ENCODE data around the gene MATCAP1. TPM values are rescaled to one million over a fixed set of nuclear protein-coding genes. Genes with fewer than 3 reads are reported as not detected.

MATCAP1 gene
- total and polyA plus RNA-seq, 2 of the 4 experiments (the other 2 are of a cell fraction) = 8.2 to 43.9 TPM

- H3K18ac ChIP-seq (ENCODE audit: low read depth, low read length) = no peak overlapping the region
- in situ Hi-C loops (cut with MboI; ENCODE audit: low sequenced_read_pairs) = no loop called here
- no peak overlapping the region for H3K14ac ChIP-seq (replicated peaks; ENCODE audit: low read depth, low read length)
Measured at GRCh38 chr16:67210069-67210937, 26.5 kb upstream of the MATCAP1 start.

More at GRCh38 chr16:67210069-67210937, 26.5 kb upstream of the MATCAP1 start:
- dilution Hi-C loops (cut with HindIII; ENCODE audit: low sequenced_read_pairs, unreplicated experiment) (no loop called here), intact Hi-C loops (cut with micrococcal nuclease) (no loop called here)
- BruUV-seq (replicated peaks) = no TSS peak
- POLR2A ChIA-PET (ENCODE audit: unreplicated experiment) = no interaction called here
- no peak for TF ChIP-seq MAZ (IDR thresholded peaks at IDR 0.05; ENCODE audit: borderline replicate concordance, low read depth, low read length)
- no peak for TF ChIP-seq RCOR1 (IDR thresholded peaks at IDR 0.05; ENCODE audit: insufficient replicate concordance, low read length)
- TF ChIP-seq CHD1 (IDR thresholded peaks at IDR 0.05; ENCODE audit: low read depth, low read length) = no peak
- no peak for TF ChIP-seq RFX5 (IDR thresholded peaks at IDR 0.05; ENCODE audit: low read depth, low read length)
- DNase-seq (no peak), ATAC-seq (ENCODE audit: low read depth) (no peak)
- Histone ChIP-seq H3K56ac (ENCODE audit: extremely low read depth, insufficient read depth, low read length) (no peak overlapping the region), H3K4ac (ENCODE audit: low read depth, low read length) (no peak overlapping the region), H2BK20ac (ENCODE audit: low read depth, low read length) (no peak overlapping the region), H3K4me3 (ENCODE audit: insufficient read depth, low read depth, low read length) (no peak overlapping the region), H3K9ac (ENCODE audit: low read depth, low read length) (no peak overlapping the region), H3K9me3 (ENCODE audit: control insufficient read depth, insufficient read depth, low read length) (no peaks in the 10 kb centered on the region), H3K79me1 (ENCODE audit: low read depth in 1 of 2, low read length in 2 of 2) (peaks cover 0 to 9% of the 10 kb centered on the region in 2 experiments; a peak in 1 of 4 replicates), H3K4me1 (ENCODE audit: control insufficient read depth, insufficient read depth, low read length) (peaks cover 8% of the 10 kb centered on the region), H4K91ac (ENCODE audit: insufficient read depth, low read depth, low read length) (no peak overlapping the region), H2AK9ac (replicated peaks; ENCODE audit: low read depth, low read length, poor library complexity) (no peak overlapping the region), H3K27me3 (ENCODE audit: control insufficient read depth, insufficient read depth, low read length) (no peaks in the 10 kb centered on the region), H2BK120ac (ENCODE audit: low read depth, low read length) (no peak overlapping the region), H3K4me2 (ENCODE audit: low read depth, low read length) (no peak overlapping the region), H3K23ac (ENCODE audit: low read depth, low read length) (no peak overlapping the region), H3K36me3 (ENCODE audit: control insufficient read depth, insufficient read depth, low read length) (no peaks in the 10 kb centered on the region), H2BK15ac (ENCODE audit: low read depth, low read length) (no peak overlapping the region), H4K20me1 (ENCODE audit: insufficient read depth, low read length) (0 out of 2 replicates have a peak, but pooled peaks cover 6% of the 10 kb centered on the region), H3K9me1 (ENCODE audit: insufficient read depth, low read length) (peaks cover 20% of the 10 kb centered on the region), H2AK5ac (ENCODE audit: low read depth, low read length) (no peak overlapping the region), H4K5ac (ENCODE audit: low read depth, low read length) (no peak overlapping the region), H4K8ac (ENCODE audit: low read depth in 2 of 2, low read length in 2 of 2) (no peak overlapping the region), H2BK5ac (ENCODE audit: low read depth, low read length, poor library complexity, severe bottlenecking) (no peak overlapping the region), H2AFZ (replicated peaks; ENCODE audit: low read length, poor library complexity) (no peak overlapping the region), H3K27ac (ENCODE audit: insufficient read depth, low read length) (no peak overlapping the region)
- CTCF ChIA-PET = interaction anchor here (1.5 kb wide), 1 partner anchor 12 kb away, joined by 3 read pairs; no protein-coding TSS in a partner anchor
- 87% methylated on average over 17 of the region's 25 CpGs; no CpG with 5 or more reads in 1 of the 2 experiments for WGBS, 2 experiments (ENCODE audit: extremely low coverage in 2 of 2, insufficient read length in 1 of 2)

Measured in IMR-90 (cell line).